GM19240 (cell line): Measurements from ENCODE around the gene MCOLN2.
"Not testable (repeated sequence)": the region's sequence is repeated elsewhere in the genome, so short reads cannot be mapped to it uniquely, and the experiment has no call there.

Experiments used
- DNase-seq: peaks from one replicate; pipeline ENCODE4 v3.0.0; 2011; ENCODE audit warnings: low spot score; ENCODE audit not compliant: insufficient read length

MCOLN2 gene

DNA sequence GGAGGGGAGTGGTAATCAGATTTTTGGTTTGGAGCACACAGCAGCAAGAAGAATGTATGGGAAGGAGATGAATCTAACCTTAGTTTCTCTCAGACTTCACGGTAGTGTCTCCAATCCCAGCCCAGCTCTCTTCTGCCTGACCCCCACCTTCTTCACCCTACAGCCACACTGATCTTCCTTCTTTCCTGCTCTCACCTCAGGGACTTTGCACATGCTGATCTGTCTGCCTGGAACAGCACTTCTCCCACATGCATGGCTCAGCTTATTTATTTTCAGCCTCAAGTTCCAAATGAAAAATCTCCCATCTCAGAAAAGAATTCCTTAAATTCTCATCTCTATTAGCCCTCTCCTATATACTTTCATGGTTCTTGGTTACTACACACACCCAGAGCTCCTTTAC, 55.1 kb downstream of the MCOLN2 start:
- DNase-seq: no peak

GRCh38 chr1:84940481-84940880, 56.4 kb downstream of the MCOLN2 start:
- no peak for DNase-seq

DNA sequence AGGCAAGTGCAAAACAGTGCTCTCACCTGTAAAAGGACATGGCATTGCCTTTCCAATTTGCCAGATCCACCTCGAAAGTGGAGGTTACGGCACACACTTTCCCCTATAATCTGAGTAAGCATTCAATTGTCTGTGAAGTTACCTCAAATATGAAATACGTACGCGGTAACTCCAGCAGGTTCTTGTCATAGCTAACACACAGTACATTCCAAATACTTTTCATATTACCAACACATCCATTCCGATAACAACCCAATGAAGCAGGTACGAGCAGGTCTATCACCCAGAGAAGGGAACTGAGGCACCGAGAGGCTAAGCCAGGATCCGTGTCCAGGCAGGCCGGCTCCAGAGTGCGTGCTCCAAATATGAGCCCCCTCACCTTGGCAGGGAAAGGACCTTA, 57.2 kb downstream of the MCOLN2 start:
- DNase-seq: no peak

- no peak for DNase-seq
Observed at GRCh38 chr1:84939151-84939550, 57.8 kb downstream of the MCOLN2 start.

GRCh38 chr1:84936116-84936810, 60.6 kb downstream of the MCOLN2 start:
- DNase-seq: peak; percentile 23

DNA sequence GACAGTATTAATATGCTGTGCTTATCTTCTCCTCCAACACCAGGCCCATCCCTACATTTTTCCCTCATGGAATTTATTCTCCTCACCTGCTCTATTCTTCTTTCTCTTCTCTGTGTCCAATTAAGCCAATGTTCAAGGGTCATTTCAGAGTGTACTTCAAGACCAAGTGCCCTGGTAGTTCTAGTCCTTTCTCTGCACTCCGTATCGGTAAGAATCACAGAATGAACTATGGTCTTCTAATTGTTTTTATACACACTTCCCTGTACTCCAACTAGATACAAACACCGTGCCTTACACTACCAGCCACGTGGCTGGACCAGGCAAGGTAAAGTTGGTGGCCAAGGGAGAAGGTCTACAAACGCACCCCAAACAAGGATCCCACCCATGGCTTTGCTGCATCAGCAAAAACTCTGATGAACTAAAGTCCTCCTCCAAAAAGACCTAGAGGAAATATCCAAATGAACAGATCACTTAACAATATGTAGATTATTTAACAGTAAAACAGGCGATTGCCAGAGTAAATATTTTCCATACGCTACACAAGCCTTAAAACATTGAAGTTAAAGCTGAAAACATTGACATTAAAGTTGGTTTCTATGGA, 63.8 kb downstream of the MCOLN2 start:
- DNase-seq: no peak

DNA sequence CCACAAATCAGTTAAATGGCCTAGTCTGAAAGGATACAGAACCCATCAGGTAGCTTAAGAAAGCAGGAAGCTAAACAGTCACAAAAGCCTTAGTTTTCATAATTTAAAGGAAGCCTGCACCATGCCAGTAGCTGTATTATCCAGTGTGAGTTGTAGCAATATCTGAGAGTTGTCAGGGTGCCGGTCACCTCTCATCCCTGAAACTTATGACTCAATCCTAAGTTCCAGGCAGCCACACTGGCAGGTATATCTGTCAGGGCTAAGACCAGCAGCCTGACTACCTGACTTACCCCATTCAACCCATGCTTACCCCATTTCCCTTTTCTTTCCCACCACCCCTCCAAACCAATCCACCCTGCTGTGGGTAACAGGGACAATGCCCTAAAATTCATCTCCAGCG, 66.1 kb downstream of the MCOLN2 start:
- DNase-seq: no peak

GRCh38 chr1:84930329-84930728, 66.6 kb downstream of the MCOLN2 start:
- no peak for DNase-seq

DNA sequence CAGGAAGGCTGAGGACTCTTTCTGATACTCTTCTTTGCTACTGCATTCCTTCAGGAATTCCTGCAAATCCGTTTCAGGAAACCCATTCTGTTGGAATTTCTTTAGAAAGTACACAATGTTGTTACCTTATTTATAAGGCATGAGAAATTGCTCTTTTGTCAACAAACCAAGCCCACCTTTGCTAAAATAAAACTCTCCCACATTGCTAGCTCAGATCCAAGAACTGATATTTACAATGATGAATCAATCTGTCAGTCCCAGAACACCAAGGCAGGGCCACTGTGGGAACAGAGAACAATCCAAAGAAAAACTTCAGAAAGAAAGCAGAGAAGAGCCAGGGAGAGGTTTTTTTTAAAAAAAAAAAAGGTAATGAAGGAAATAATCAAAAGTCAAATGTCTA, 67.3 kb downstream of the MCOLN2 start:
- DNase-seq: no peak

GRCh38 chr1:84928979-84929378, 67.9 kb downstream of the MCOLN2 start:
- no peak for DNase-seq

- no peak for DNase-seq
Observed at GRCh38 chr1:84923317-84923716, 73.6 kb downstream of the MCOLN2 start.

DNA sequence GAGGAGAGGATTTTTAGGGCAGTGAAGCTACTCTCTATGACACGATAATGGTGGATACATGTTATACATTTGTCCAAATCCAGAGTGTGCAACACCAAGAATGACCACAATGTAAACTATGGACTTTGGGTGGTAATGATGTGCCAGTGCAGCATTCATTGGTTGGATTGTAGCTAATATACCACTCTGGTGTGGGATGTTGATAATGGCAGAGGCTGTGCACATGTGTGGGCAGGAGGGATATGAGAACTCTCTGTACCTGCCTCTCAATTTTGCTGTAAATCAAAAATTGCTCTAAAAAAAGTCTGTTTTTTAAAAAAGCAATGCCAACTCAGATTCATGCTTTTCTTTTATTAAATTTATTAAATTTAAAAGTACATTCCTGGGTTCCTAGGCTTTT, 76.8 kb downstream of the MCOLN2 start:
- no peak for DNase-seq

DNA sequence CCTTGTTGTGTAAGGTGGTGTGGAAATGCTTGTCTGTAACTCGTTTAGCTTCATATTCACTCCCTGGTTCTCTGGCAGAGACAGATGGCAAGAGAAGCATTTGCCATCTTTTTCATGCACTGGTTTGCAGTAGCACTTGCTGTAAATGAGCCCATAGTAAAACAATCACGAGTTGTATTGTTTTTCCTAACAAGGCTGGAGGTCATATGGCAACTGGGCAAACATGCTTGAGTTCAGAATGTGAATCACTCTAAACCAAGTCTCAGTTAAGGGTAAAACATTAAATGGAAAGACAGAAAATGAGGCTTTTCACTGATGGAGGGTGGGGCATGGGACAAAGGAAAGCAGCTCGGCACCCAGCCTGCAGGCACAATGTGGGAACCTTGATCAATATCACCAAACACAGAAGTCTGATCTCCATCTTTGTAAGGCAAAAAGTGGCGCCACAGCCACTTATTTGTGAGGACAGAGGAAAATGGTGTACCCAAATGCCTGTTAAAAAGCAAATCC, 77.4 kb downstream of the MCOLN2 start:
- no peak for DNase-seq

GRCh38 chr1:84918726-84919336, 78.1 kb downstream of the MCOLN2 start:
- DNase-seq: no peak

- no peak for DNase-seq
Observed at GRCh38 chr1:84916897-84917296, 80.0 kb downstream of the MCOLN2 start.

DNA sequence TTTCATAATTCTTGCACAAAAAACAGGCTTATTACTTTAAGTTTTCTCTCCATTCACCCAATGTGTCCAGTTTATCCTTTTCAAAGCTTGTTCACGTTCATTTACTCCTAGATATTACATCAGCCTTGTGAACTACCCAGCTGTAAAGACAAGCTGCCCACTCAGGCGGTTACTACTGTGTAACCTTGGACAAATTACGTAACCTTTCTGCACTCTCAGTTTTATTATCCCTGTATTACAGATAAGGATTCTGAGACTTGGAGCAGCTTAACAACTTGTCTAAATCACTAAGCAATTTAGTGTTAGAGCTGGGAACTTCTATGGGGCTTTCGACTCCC, 83.4 kb downstream of the MCOLN2 start:
- no peak for DNase-seq

DNA sequence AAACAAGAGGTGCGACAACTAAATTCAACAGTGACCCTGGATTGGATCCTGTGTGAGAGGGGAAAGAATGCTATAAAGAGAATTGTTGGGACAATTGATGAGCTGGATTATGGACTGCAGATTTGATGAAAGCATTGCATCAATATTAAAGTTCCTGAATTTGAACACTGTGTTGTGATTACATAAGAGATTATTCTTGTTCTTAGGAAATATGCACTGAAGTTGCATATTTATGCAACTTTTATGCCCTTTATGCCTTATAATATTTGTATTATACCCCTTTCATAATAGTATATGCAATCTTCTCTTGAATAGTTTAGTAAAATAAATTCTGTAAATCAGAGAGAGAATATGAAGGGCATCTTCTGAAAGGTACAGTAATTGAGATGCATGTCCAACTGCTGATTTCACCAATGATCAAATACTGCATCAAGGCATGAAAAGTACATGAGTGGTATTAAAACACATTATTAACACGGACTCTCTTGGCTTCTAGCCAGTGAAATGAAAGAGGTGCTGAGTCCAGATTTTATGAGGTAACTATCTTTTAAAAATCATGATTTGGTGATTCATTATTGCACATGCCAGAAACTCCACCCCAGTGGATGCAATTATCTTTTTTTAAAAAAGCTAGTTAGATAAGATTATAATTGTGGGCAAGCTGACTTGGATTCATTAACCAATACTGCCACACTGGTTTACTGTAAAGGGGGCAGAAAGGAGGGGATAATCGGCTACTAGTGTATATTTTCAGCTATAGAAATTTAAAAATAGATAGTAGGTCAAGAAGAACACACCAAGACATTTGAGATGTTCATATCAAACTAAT, 84.0 kb downstream of the MCOLN2 start:
- DNase-seq: no peak

DNA sequence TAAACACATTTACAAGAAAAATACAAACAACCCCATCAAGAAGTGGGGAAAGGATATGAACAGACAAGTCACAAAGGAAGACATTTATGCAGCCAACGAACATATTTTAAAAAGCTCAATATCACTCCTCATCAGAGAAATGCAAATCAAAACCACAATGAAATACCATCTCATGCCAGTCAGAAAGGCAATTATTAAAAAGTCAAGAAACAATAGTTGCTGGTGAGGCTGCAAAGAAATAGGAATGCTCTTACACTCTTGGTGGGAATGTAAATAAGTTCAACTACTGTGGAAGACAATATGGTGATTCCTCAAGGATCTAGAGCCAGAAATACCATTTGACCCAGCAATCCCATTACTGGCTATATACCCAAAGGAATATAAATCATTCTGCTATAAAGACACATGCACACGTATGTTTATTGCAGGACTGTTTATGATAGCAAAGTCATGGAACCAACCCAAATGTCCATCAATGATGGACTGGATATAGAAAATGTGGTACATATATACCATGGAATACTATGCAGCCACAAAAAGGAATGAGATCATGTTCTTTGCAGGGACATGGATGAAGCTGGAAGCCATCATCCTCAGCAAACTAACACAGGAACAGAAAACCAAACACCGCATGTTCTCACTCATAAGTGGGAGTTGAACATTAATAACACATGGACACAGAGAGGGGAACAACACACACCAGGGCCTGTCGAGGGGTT, 88.0 kb downstream of the MCOLN2 start:
- not testable (repeated sequence) for DNase-seq

- DNase-seq: no peak
Observed at GRCh38 chr1:84907095-84907827, 89.7 kb downstream of the MCOLN2 start.

DNA sequence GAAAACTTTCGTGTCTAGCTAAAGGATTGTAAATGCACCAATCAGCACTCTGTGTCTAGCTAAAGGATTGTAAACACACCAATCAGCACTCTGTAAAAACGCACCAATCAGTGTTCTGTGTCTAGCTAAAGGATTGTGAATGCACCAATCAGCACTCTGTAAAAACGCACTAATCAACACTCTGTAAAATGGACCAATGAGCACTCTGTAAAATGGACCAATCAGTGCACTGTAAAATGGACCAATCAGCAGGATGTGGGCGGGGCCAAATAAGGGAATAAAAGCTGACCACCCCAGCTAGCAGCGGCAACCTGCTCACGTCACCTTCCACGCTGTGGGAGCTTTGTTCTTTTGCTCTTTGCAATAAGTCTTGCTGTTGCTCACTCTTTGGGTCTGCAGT, 94.2 kb downstream of the MCOLN2 start:
- DNase-seq: not testable (repeated sequence)

DNA sequence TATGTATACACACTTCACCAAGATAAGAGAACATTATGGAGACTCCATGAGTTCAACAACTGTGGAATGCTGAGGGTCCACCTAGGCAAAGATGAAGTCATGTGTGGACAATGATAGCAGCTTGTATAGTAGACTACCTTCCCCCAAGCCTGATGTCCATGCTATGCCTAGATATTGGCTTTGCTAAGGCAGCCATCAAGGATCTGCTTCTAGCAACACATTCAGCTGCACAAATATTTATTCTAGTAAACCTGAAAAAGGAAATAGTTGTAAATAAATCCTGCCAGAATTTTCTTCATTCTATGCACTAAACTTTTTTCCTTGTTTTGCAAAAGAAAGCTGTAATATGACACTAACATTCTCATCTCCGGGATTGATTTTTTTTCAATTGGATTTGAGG, 96.9 kb downstream of the MCOLN2 start:
- DNase-seq: no peak
